Astrocyte of the cerebellum (primary cell): ENCODE data around the gene P2RY11.

Experiments
- DNase-seq: peaks from one replicate; pipeline ENCODE4 v3.0.0-alpha.2; 2011; ENCODE audit warnings: low read depth
- H3K4me3 ChIP-seq: 2 replicates; pipeline ENCODE4 v1.5.1; 2011; ENCODE audit warnings: mild to moderate bottlenecking, low read depth, low read length, moderate library complexity
- in situ Hi-C: cut with HindIII; loops from 2 replicates; pipeline ENCODE4 v1.10.0; 2017; ENCODE audit warnings: low sequenced_read_pairs
- TF ChIP-seq, protein P1 (sequence below): IDR thresholded peaks from 2 replicates; pipeline ENCODE4 v1.5.1; 2012; ENCODE audit warnings: low read length, low read depth, moderate library complexity, mild to moderate bottlenecking; ENCODE audit errors: missing control alignments

P2RY11 gene

DNA sequence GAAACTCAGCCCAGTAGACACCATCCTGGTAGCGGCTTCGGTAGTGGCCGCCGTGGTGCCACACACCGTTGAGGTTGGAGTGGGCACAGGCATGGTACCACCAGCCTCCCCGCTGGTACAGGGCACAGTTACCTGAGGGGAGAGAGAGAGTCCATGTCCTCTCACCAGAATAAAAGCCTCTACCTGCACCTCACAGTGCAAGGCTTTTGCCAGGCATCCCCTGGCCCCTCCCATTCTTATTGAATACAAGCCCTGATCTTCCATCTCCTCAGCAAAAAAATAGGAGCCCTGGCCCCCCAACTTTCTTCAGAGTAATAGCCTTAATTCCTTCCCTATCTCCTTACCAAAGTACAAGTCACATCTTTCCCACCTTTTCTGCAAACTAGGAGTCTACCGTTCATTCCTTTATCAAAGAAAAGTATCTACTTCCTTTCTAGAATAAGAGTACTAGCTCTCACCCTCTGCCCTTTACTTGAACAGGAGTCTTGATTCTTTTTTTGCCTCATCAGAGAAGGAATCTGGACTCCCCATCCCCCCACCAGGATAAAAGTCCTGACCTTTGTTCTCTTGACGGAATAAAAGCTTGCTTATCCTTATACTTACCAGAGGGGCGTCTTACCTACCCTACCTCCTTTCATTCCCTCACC is 18.7 kb upstream of the P2RY11 start:
- TF ChIP-seq, protein P1, sequence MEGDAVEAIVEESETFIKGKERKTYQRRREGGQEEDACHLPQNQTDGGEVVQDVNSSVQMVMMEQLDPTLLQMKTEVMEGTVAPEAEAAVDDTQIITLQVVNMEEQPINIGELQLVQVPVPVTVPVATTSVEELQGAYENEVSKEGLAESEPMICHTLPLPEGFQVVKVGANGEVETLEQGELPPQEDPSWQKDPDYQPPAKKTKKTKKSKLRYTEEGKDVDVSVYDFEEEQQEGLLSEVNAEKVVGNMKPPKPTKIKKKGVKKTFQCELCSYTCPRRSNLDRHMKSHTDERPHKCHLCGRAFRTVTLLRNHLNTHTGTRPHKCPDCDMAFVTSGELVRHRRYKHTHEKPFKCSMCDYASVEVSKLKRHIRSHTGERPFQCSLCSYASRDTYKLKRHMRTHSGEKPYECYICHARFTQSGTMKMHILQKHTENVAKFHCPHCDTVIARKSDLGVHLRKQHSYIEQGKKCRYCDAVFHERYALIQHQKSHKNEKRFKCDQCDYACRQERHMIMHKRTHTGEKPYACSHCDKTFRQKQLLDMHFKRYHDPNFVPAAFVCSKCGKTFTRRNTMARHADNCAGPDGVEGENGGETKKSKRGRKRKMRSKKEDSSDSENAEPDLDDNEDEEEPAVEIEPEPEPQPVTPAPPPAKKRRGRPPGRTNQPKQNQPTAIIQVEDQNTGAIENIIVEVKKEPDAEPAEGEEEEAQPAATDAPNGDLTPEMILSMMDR, result no peak
- H3K4me3 ChIP-seq, result no peak overlapping the region
- no peak for DNase-seq
- in situ Hi-C loops, result no loop called here

DNA sequence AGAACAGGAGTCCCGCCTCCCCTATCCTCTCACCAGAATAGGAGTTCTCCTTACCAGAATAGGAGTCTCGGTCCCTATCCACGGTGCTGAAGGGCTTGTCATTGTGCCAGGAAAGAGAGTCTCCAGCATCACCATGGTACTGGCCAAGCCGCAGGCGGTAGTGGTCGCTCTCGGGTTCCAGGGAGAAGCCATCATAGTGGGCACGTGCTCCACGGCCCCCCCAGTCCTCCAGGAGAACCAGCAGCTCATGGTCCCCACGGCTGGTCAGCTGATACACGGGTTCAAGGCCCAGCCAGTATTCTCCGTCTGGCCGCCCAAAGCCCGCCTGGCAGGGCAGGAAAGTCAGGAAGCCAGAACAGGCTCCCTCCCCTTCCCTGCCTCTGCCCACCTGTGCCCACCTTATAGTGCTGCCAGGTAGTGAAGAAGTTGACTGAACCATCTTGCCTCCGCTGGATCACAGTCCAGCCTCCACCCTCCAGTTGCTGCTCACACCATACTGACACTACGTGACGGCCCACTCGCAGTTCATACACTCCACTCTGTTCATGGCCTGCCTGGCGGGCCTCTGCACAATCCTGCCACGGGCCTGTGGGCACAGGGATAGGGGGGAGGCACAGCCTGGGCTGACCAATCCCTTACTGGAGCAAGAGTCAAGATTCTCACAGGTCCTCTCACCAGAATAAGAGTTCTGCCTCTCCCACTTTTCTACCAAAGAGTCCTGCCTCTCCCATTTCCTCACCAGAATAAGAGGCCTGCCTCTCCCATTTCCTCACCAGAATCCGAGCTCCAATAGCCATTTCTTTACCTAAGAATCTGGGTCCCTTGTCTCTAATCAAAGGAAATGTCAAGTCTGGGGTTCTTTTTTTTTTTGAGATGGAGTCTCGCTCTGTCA is 18.0 kb upstream of the P2RY11 start:
- H3K4me3 ChIP-seq, result no peak overlapping the region
- in situ Hi-C loops, result no loop called here
- no peak for DNase-seq
- TF ChIP-seq, protein P1, result no peak

DNA sequence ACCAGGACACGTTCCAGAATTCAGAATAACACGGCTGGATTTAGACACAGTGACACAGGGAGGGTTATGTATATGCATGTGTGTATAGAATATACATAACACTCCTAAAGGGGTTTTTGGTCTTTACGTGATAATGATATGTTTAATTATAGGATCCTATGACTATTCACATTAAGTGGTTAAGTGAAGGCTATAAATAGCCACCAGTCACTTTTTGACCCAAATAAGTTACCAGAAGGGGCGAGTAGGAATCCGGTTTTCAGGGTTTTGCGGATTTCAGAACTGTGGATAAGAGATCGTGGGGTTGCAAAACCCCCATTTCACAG is 15.9 kb upstream of the P2RY11 start:
- TF ChIP-seq, protein P1, result no peak
- in situ Hi-C loops, result no loop called here
- no peak overlapping the region for H3K4me3 ChIP-seq
- DNase-seq, result no peak

DNA sequence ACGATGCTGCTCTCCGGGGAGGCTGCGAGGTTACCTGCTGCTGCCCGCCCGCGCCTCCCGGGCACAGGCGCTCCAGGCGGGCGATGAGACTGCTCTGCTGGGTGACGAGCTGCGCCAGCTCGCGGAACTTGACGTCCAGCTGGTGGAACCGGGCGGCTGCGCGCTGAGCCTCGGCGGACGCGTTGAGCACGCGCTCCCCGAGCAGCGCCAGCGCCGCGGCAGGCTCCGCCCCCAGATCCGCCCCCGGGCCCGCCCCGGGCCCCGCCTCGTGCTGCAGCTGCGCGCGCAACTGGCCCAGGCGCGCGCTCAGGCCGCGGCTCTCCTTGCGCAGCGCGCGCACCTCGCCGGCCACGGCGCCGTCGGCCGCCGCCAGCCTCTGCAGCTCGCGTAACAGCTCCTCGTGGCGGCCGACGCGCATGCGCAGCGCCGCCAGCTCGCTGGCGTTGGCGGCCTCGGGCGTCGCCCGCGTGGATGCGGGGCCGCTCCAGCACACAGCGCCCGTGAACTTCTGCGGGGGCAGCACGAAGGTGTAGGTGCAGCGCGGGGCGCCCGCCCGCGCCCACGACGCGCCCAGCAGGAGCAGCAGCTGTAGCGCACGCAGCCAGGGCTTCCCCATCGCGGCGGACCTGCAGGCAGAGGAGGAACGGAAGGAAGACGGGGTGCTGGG is 15.4 kb upstream of the P2RY11 start:
- H3K4me3 ChIP-seq, result peak overlapping the region; percentile 35
- in situ Hi-C loops, result no loop called here
- TF ChIP-seq, protein P1, result no peak
- DNase-seq, result peak; percentile 55

DNA sequence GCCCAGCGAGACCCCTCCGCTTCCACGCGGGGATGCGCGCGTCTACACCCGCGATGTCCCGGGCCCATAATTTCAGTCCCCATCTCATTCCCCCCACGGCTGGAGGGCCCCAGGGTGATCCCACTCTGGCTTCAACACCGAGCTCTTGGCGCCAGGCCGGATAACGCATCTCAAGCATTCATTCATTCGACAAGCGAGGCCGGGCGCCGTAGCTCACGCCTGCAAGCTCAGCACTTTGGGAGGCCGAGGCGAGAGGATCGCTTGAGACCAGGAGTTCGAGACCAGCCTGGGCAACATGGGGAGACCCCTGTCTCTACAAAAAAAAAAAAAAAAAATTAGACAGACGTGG is 14.9 kb upstream of the P2RY11 start:
- in situ Hi-C loops, result no loop called here
- H3K4me3 ChIP-seq, result peak overlapping the region; percentile 35
- no peak for DNase-seq
- TF ChIP-seq, protein P1, result no peak

DNA sequence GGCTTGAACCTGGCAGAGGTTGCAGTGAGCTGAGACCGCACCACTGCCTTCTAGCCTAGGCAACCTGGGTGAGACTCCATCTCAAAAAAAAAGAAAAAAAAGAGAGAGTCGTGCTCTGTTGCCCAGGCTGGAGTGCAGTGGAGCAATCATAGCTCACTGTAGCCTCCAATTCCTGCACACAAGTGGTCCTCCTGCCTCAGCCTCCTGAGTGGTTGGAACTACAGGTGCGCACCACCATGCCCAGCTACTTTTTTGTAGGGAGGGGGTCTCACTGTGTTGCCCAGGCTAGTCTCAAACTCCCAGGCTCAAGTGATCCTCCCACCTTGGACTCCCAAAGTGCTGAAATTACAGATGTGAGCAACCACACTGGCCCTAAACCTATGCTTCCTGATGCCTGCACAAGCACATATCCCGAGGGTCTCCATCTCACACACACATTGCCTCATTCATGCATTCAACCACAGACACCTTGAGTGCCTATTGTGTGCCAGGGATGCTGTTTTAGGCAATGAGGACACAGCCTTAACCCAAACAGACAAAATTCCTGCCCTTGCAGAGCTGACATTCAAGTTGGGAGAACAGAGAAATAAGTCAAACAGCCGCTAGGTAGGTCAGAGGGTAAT is 11.2 kb upstream of the P2RY11 start:
- in situ Hi-C loops, result no loop called here
- H3K4me3 ChIP-seq, result no peak overlapping the region
- DNase-seq, result no peak
- TF ChIP-seq, protein P1, result no peak
